ENCODE data around the gene DOCK4. TPM values are rescaled to one million over a fixed set of nuclear protein-coding genes. Genes with fewer than 3 reads are reported as not detected.

Gene DOCK4
- total and polyA plus RNA-seq, 2 of the 8 experiments (the other 6 are each of a cell fraction or from before 2014, with no cell fraction given): 5.1 to 23.6 TPM

DNA sequence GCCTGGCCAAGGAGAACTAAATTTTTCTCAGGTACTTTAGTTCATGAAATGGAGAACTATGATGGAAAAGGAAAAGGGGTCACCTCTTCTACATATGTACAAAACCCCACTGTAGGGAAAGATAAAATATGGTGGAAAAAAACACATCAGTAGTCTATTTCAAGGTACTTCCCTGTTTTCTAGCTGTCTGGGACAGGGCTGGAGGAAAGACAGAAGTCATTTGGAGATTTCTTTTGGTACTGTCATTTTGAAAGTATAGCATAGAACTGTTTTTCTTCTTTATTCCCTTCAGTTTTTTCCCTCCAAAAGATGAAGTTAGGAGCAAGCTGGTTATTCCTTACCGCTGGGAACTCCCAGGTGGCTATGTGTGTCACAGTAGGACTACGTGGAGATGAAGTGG lies 196.1 kb downstream of the DOCK4 start:
- H3K36me3 ChIP-seq (ENCODE audit: control insufficient read depth in 2 of 4, insufficient read depth in 4 of 4, low read length in 3 of 4): no peaks in the 10 kb centered on the region
- H2BK15ac ChIP-seq (ENCODE audit: low read length): no peak overlapping the region
- no peaks in the 10 kb centered on the region for H4K20me1 ChIP-seq (replicated peaks in 1 of 2; ENCODE audit: control insufficient read depth in 1 of 2, insufficient read depth in 2 of 2, low read length in 2 of 2)
- H2BK5ac ChIP-seq (ENCODE audit: low read depth, low read length): no peak overlapping the region
- H4K91ac ChIP-seq (replicated peaks; ENCODE audit: insufficient read length, low read length): no peak overlapping the region
- no peak overlapping the region for H2BK20ac ChIP-seq (ENCODE audit: low read length)
- no peak overlapping the region for H3K23ac ChIP-seq (ENCODE audit: insufficient read length)
- no peak overlapping the region for H3K27ac ChIP-seq (ENCODE audit: low read depth, low read length)
- H3K4me1 ChIP-seq (replicated peaks in 1 of 4; ENCODE audit: control insufficient read depth in 3 of 4, insufficient read depth in 4 of 4, low read length in 3 of 4): no peaks in the 10 kb centered on the region
- no peak overlapping the region for H2BK12ac ChIP-seq (ENCODE audit: low read depth, low read length)
- no peak overlapping the region for H3K56ac ChIP-seq (replicated peaks; ENCODE audit: insufficient read length, low read depth, low read length)
- FAIRE-seq: no peak
- no peaks in the 10 kb centered on the region for H3K27me3 ChIP-seq (replicated peaks in 1 of 4; ENCODE audit: control insufficient read depth in 3 of 4, extremely low read depth in 1 of 4, insufficient read depth in 3 of 4, low read length in 3 of 4)
- DNase-seq (ENCODE audit: low read depth in 1 of 2, low spot score in 2 of 2): no peak
- no peak overlapping the region for H2BK120ac ChIP-seq (replicated peaks; ENCODE audit: low read depth, low read length)
- no peak overlapping the region for H3K4ac ChIP-seq (replicated peaks; ENCODE audit: insufficient read length, low read depth, low read length)
- no peaks in the 10 kb centered on the region for H3K9me3 ChIP-seq (ENCODE audit: insufficient read depth in 2 of 2, low read depth in 1 of 2, low read length in 1 of 2)
- POLR2A ChIA-PET (ENCODE audit: partially characterized antibody): no interaction called here
- H4K8ac ChIP-seq (ENCODE audit: extremely low read depth, insufficient read depth, low read length): no peak overlapping the region
- H3K18ac ChIP-seq (ENCODE audit: extremely low read depth, low read length): no peak overlapping the region
- H3K9ac ChIP-seq (replicated peaks in 1 of 4; ENCODE audit: extremely low read depth in 1 of 4, low read depth in 3 of 4, low read length in 3 of 4): no peak overlapping the region
- H3K79me2 ChIP-seq (ENCODE audit: control insufficient read depth in 1 of 2, insufficient read depth in 2 of 2, low read length in 2 of 2): no peaks in the 10 kb centered on the region
- no peak overlapping the region for H2AFZ ChIP-seq (ENCODE audit: low read length)
- no peak overlapping the region for H3K4me3 ChIP-seq (ENCODE audit: extremely low read depth in 1 of 4, insufficient read depth in 2 of 4, low read depth in 3 of 4, low read length in 4 of 4)
- H3K23me2 ChIP-seq (ENCODE audit: low read depth, low read length): no peaks in the 10 kb centered on the region
- H3K14ac ChIP-seq (ENCODE audit: insufficient read length): no peak overlapping the region
- TF ChIP-seq SP4 (IDR thresholded peaks at IDR 0.05; ENCODE audit: low read length): no peak
- no peak for TF ChIP-seq RXRA (IDR thresholded peaks at IDR 0.05; ENCODE audit: insufficient read depth, low read depth, low read length)
- TF ChIP-seq, protein P1, sequence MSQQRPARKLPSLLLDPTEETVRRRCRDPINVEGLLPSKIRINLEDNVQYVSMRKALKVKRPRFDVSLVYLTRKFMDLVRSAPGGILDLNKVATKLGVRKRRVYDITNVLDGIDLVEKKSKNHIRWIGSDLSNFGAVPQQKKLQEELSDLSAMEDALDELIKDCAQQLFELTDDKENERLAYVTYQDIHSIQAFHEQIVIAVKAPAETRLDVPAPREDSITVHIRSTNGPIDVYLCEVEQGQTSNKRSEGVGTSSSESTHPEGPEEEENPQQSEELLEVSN (IDR thresholded peaks at IDR 0.05): no peak
- TF ChIP-seq BACH1 (IDR thresholded peaks at IDR 0.05; ENCODE audit: low read length): no peak
- no peak for TF ChIP-seq HDAC2 (IDR thresholded peaks at IDR 0.05; ENCODE audit: borderline replicate concordance in 1 of 2, low read depth in 2 of 2, low read length in 2 of 2)
- TF ChIP-seq RNF2 (IDR thresholded peaks at IDR 0.05; ENCODE audit: borderline replicate concordance, low read depth, low read length, missing control alignments, poor library complexity, severe bottlenecking): no peak
- no peak overlapping the region for H2AK5ac ChIP-seq (ENCODE audit: low read depth, low read length)
- no peaks in the 10 kb centered on the region for H3K79me1 ChIP-seq (ENCODE audit: low read depth, low read length)
- CTCF ChIA-PET (ENCODE audit: partially characterized antibody): interaction anchor here (0.8 kb wide), 1 partner anchor 10 kb away, joined by 3 read pairs; no protein-coding TSS in a partner anchor
- WGBS, 2 experiments (ENCODE audit: extremely low coverage in 1 of 2, insufficient coverage in 1 of 2, insufficient read length in 1 of 2, insufficient replicate concordance in 2 of 2, low coverage in 1 of 2, low lambda C conversion rate in 2 of 2, missing lambda C conversion rate in 1 of 2): 92% methylated on average over 2 of the region's 2 CpGs; no CpG with 5 or more reads in 1 of the 2 experiments
- H3K4me2 ChIP-seq (ENCODE audit: insufficient read depth in 1 of 2, low read depth in 2 of 2, low read length in 2 of 2): no peak overlapping the region
- H4K5ac ChIP-seq (ENCODE audit: insufficient read length, low read depth, low read length): no peak overlapping the region

Measured in H1 (cell line).